Endothelial cell of umbilical vein (primary cell): ENCODE results near the gene STK24. TPM values are rescaled to one million over a fixed set of nuclear protein-coding genes. Genes with fewer than 3 reads are reported as not detected.

Experiments
- BruUV-seq: library from RNA; stranded (reverse); fragments of 400-500 nt; replicated peaks from 2 replicates; lab custom pipeline; 2021; lab: Mats Ljungman, UMichigan
- CTCF ChIA-PET: fragments of 300-600, 350-600 bp; sonication (Branson Sonifier 250); formaldehyde crosslinking; loops from one replicate; lab custom pipeline; 2021; ENCODE audit warnings: antibody characterized with exemption, inconsistent platforms; lab: Charles Lee
- POLR2A ChIA-PET: fragments of 300-600, 350-600 bp; sonication (Branson Sonifier 250); formaldehyde crosslinking; loops from one replicate; lab custom pipeline; 2021; ENCODE audit warnings: antibody characterized with exemption, inconsistent platforms; lab: Charles Lee
- DNase-seq: peaks from one replicate; pipeline ENCODE4 v3.0.0-alpha.2; 2011; ENCODE audit warnings: low read depth, low spot score
- FAIRE-seq: peaks from 2 replicates; lab custom pipeline; 2011; peaks lifted over from hg19 to GRCh38; lab: Jason Lieb, UNC
- H2AFZ ChIP-seq: 2 replicates; pipeline ENCODE4 v1.6.0; 2012; ENCODE audit warnings: low read depth, low read length, control low read depth, inconsistent platforms
- H3K27ac ChIP-seq: 2 replicates; pipeline ENCODE4 v1.5.1; 2011; ENCODE audit warnings: low read depth, mild to moderate bottlenecking, control low read depth, low read length, moderate library complexity; ENCODE audit not compliant: insufficient read depth
- H3K27me3 ChIP-seq, 2 experiments: 2 replicates each; pipeline versions ENCODE4 v1.6.0 to v1.6.1; 2011; ENCODE audit warnings: low read length in 2 of 2, mixed read lengths in 1 of 2; ENCODE audit not compliant: control insufficient read depth in 2 of 2, insufficient read depth in 2 of 2
- H3K36me3 ChIP-seq, 2 experiments: 2 replicates in 1 of 2; 3 replicates in 1 of 2; pipeline ENCODE4 v1.5.1; 2011; ENCODE audit warnings: low read length in 2 of 2, mild to moderate bottlenecking in 1 of 2, moderate library complexity in 1 of 2; ENCODE audit not compliant: control insufficient read depth in 2 of 2, insufficient read depth in 2 of 2; ENCODE audit errors: extremely low read depth in 1 of 2
- H3K4me1 ChIP-seq: 3 replicates; pipeline ENCODE4 v1.5.1; 2011; ENCODE audit warnings: mild to moderate bottlenecking, low read length; ENCODE audit not compliant: control insufficient read depth, insufficient read depth; ENCODE audit errors: extremely low read depth
- H3K4me2 ChIP-seq: 2 replicates; pipeline ENCODE4 v1.6.1; 2011; ENCODE audit warnings: low read length, control low read depth, mixed read lengths; ENCODE audit not compliant: insufficient read depth
- H3K4me3 ChIP-seq, 3 experiments: fragments of 200-600 bp in 1 of 3; sonication (generic), shearing (Covaris generic) in 1 of 3; replicated peaks in 1 of 3; 2 replicates each; pipeline ENCODE4 v1.5.1; 2011 to 2016; ENCODE audit warnings: control low read depth in 3 of 3, low read length in 3 of 3, mild to moderate bottlenecking in 2 of 3, inconsistent platforms in 1 of 3, low read depth in 1 of 3, moderate library complexity in 1 of 3; ENCODE audit not compliant: insufficient read depth in 1 of 3
- H3K79me2 ChIP-seq: 2 replicates; pipeline ENCODE4 v1.6.0; 2012; ENCODE audit warnings: low read length, inconsistent platforms; ENCODE audit not compliant: control insufficient read depth, insufficient read depth
- H3K9ac ChIP-seq: replicated peaks from 2 replicates; pipeline ENCODE3; 2011; ENCODE audit warnings: low read length, control low read depth; ENCODE audit not compliant: insufficient read depth; ENCODE audit errors: extremely low read depth
- H3K9me1 ChIP-seq: replicated peaks from 3 replicates; pipeline ENCODE4 v1.6.0; 2011; ENCODE audit warnings: mild to moderate bottlenecking, low read length; ENCODE audit not compliant: control insufficient read depth, insufficient read depth; ENCODE audit errors: extremely low read depth
- H3K9me3 ChIP-seq: replicated peaks from 2 replicates; pipeline ENCODE4 v1.5.1; 2012; ENCODE audit warnings: low read length, inconsistent platforms; ENCODE audit not compliant: control insufficient read depth, insufficient read depth
- H4K20me1 ChIP-seq: replicated peaks from 2 replicates; pipeline ENCODE3; 2011; ENCODE audit warnings: mild to moderate bottlenecking, low read length; ENCODE audit not compliant: control insufficient read depth, insufficient read depth; ENCODE audit errors: extremely low read depth
- CTCF ChIP-seq, 2 donors: IDR thresholded peaks; 1 replicate in 1 of 2; 2 replicates in 1 of 2; pipeline ENCODE4 v1.5.1; 2011; ENCODE audit warnings: low read length in 2 of 2, mild to moderate bottlenecking in 2 of 2, moderate library complexity in 2 of 2, control low read depth in 1 of 2, inconsistent platforms in 1 of 2, low read depth in 1 of 2; ENCODE audit not compliant: insufficient read depth in 1 of 2; ENCODE audit errors: extremely low read depth in 1 of 2
- EZH2 ChIP-seq: IDR thresholded peaks from 2 replicates; pipeline ENCODE4 v1.6.1; 2012; ENCODE audit warnings: borderline replicate concordance, low read depth, mild to moderate bottlenecking, moderate library complexity, low read length, inconsistent platforms; ENCODE audit not compliant: severe bottlenecking
- FOS ChIP-seq: IDR thresholded peaks from 2 replicates; pipeline ENCODE4 v1.6.1; 2011; ENCODE audit warnings: mild to moderate bottlenecking, low read length, moderate library complexity, borderline replicate concordance; ENCODE audit not compliant: insufficient read depth
- GATA2 ChIP-seq: IDR thresholded peaks from 2 replicates; pipeline ENCODE4 v1.7.0; 2011; ENCODE audit warnings: low read depth, mild to moderate bottlenecking, moderate library complexity, mixed read lengths, low read length; ENCODE audit not compliant: insufficient read length, insufficient read depth
- JUN ChIP-seq: IDR thresholded peaks from 2 replicates; pipeline ENCODE4 v1.6.1; 2011; ENCODE audit warnings: borderline replicate concordance, low read depth; ENCODE audit not compliant: insufficient read length, insufficient read depth
- MAX ChIP-seq: IDR thresholded peaks from 2 replicates; pipeline ENCODE4 v1.6.1; 2011; ENCODE audit not compliant: insufficient read depth, insufficient read length
- MYC ChIP-seq: IDR thresholded peaks from one replicate; pipeline ENCODE4 v1.6.1; 2011; ENCODE audit warnings: mild to moderate bottlenecking, low read depth, low read length
- POLR2A ChIP-seq: IDR thresholded peaks from 2 replicates; pipeline ENCODE4 v1.6.1; 2012; ENCODE audit warnings: low read depth, mild to moderate bottlenecking, control low read depth, low read length
- POLR2AphosphoS5 ChIP-seq: IDR thresholded peaks from 2 replicates; pipeline ENCODE4 v1.6.1; 2012; ENCODE audit warnings: low read depth, mild to moderate bottlenecking, control low read depth, low read length, moderate library complexity; ENCODE audit not compliant: insufficient read depth
- dilution Hi-C: fragments of 300-500 bp; cut with MboI; formaldehyde crosslinking; loops from one replicate; pipeline ENCODE4 v1.15.0; 2019; ENCODE audit warnings: low sequenced_read_pairs; ENCODE audit not compliant: extremely low pct_ligation_motif_present
- intact Hi-C: fragments of 100-400 bp; cut with micrococcal nuclease; formaldehyde crosslinking; loops from one replicate; pipeline ENCODE4 v1.10.0; 2022
- polyA plus RNA-seq, 4 experiments: library from polyadenylated mRNA; depleted of rRNA in 3 of 4; stranded (reverse) in 3 of 4; unstranded in 1 of 4; fragments of >200 nt; gene quantifications; 2 replicates each; pipeline versions ENCODE4 v1.2.1 to v1.2.3, GENCODE V29; 2011 to 2012; ENCODE audit warnings: missing spikeins in 1 of 4
- total RNA-seq: library from RNA; stranded (reverse); gene quantifications from 2 replicates; pipeline ENCODE4 v1.2.3, GENCODE V29; 2021

STK24 gene
- total and polyA plus RNA-seq, 2 donors (not counting 3 experiments of a cell fraction or from before 2014, with no cell fraction given): 43.3 to 100 TPM

- FAIRE-seq (no peak), DNase-seq (no peak)
- no peak overlapping the region for H3K9ac ChIP-seq
- no peak overlapping the region for H3K4me2 ChIP-seq
- no peaks in the 10 kb centered on the region for H3K4me1 ChIP-seq
- H3K9me3 ChIP-seq: no peaks in the 10 kb centered on the region
- TF ChIP-seq JUN: no peak
- no peak for TF ChIP-seq EZH2
- TF ChIP-seq FOS: no peak
- TF ChIP-seq CTCF (IDR thresholded peaks at IDR 0.05; ENCODE audit: extremely low read depth in 1 of 2, insufficient read depth in 1 of 2, low read depth in 1 of 2, low read length in 2 of 2): no peak
- ChIA-PET CTCF (interaction anchor here (1.0 to 1.7 kb wide), 8 partner anchors 12 to 144 kb away, joined by 3 to 8 read pairs (median 3); no protein-coding TSS in a partner anchor), POLR2A (interaction anchor here (1.0 kb wide), 1 partner anchor 12 kb away, joined by 3 read pairs; no protein-coding TSS in a partner anchor)
- no peaks in the 10 kb centered on the region for H3K9me1 ChIP-seq
- intact Hi-C loops: no loop called here
- no peaks in the 10 kb centered on the region for H3K36me3 ChIP-seq
- no peaks in the 10 kb centered on the region for H3K27me3 ChIP-seq
- dilution Hi-C loops: no loop called here
- no peak overlapping the region for H2AFZ ChIP-seq
- peaks cover 100% of the 10 kb centered on the region for H3K79me2 ChIP-seq
- peaks cover 4% of the 10 kb centered on the region for H4K20me1 ChIP-seq
- BruUV-seq: no TSS peak
- no peak overlapping the region for H3K27ac ChIP-seq
- H3K4me3 ChIP-seq: no peak overlapping the region
Observed at GRCh38 chr13:98529171-98529570, 47.7 kb downstream of the STK24 start.

- no peak overlapping the region for H2AFZ ChIP-seq
- H3K4me3 ChIP-seq: no peak overlapping the region
- H3K36me3 ChIP-seq: no peaks in the 10 kb centered on the region
- POLR2A ChIA-PET: interaction anchor here (1.0 kb wide), 1 partner anchor 12 kb away, joined by 3 read pairs; no protein-coding TSS in a partner anchor
- intact Hi-C loops: no loop called here
- no peaks in the 10 kb centered on the region for H3K9me3 ChIP-seq
- no peaks in the 10 kb centered on the region for H3K4me1 ChIP-seq
- no peak overlapping the region for H3K4me2 ChIP-seq
- H3K27me3 ChIP-seq: no peaks in the 10 kb centered on the region
- no peaks in the 10 kb centered on the region for H3K9me1 ChIP-seq
- dilution Hi-C loops: no loop called here
- no TSS peak for BruUV-seq
- FAIRE-seq (peak; percentile 54), DNase-seq (peak; percentile 26)
- CTCF ChIA-PET: interaction anchor here (1.0 to 1.7 kb wide), 9 partner anchors 13 to 145 kb away, joined by 3 to 8 read pairs (median 3); no protein-coding TSS in a partner anchor
- TF ChIP-seq FOS: no peak
- TF ChIP-seq MYC: no peak
- no peak for TF ChIP-seq JUN
- TF ChIP-seq POLR2A: no peak
- TF ChIP-seq GATA2: no peak
- no peak for TF ChIP-seq EZH2
- no peak for TF ChIP-seq CTCF (IDR thresholded peaks at IDR 0.05; ENCODE audit: extremely low read depth in 1 of 2, insufficient read depth in 1 of 2, low read depth in 1 of 2, low read length in 2 of 2)
- no peak for TF ChIP-seq MAX
- no peak for TF ChIP-seq POLR2AphosphoS5
- peaks cover 4% of the 10 kb centered on the region for H4K20me1 ChIP-seq
- H3K79me2 ChIP-seq: peaks cover 100% of the 10 kb centered on the region
- no peak overlapping the region for H3K9ac ChIP-seq
- H3K27ac ChIP-seq: no peak overlapping the region
Observed at GRCh38 chr13:98528663-98529064, 48.2 kb downstream of the STK24 start.
